Common myeloid progenitor, CD34-positive (primary cell): ENCODE measurements around the gene FKBP14.

ENCODE experiments used
- CTCF ChIA-PET: fragments of 350-600 bp; sonication (Branson Sonifier 250); formaldehyde crosslinking; loops from one replicate; lab custom pipeline; 2021; ENCODE audit warnings: antibody characterized with exemption; lab: Charles Lee
- POLR2A ChIA-PET: fragments of 350-600 bp; sonication (Branson Sonifier 250); formaldehyde crosslinking; loops from one replicate; lab custom pipeline; 2021; ENCODE audit warnings: antibody characterized with exemption; lab: Charles Lee
- DNase-seq, 3 donors: peaks; one replicate each; pipeline versions ENCODE4 v3.0.0 to v3.0.0-alpha.2; 2013
- H3K27ac ChIP-seq, 2 experiments: 1 replicate in 1 of 2; 2 replicates in 1 of 2; pipeline ENCODE4 v1.7.0; 2013; ENCODE audit warnings: inconsistent platforms in 2 of 2, low read length in 2 of 2, mild to moderate bottlenecking in 2 of 2, low read depth in 1 of 2, moderate library complexity in 1 of 2; ENCODE audit not compliant: severe bottlenecking in 2 of 2, insufficient read depth in 1 of 2, poor library complexity in 1 of 2
- H3K27me3 ChIP-seq, 5 experiments: replicated peaks in 2 of 5; 1 replicate in 3 of 5; 2 replicates in 2 of 5; pipeline versions ENCODE4 v1.6.1 to v1.7.0; 2013; ENCODE audit warnings: low read length in 4 of 5, mild to moderate bottlenecking in 2 of 5, moderate library complexity in 2 of 5, inconsistent platforms in 1 of 5; ENCODE audit not compliant: insufficient read depth in 5 of 5, control insufficient read depth in 4 of 5
- H3K36me3 ChIP-seq, 4 experiments: 1 replicate in 2 of 4; 2 replicates in 2 of 4; pipeline versions ENCODE4 v1.6.1 to v1.7.0; 2013; ENCODE audit warnings: low read length in 3 of 4, control low read depth in 1 of 4, mild to moderate bottlenecking in 1 of 4; ENCODE audit not compliant: control insufficient read depth in 4 of 4, insufficient read depth in 4 of 4
- H3K4me1 ChIP-seq, 4 experiments: 1 replicate in 3 of 4; 2 replicates in 1 of 4; pipeline versions ENCODE4 v1.6.1 to v1.7.1; 2013; ENCODE audit warnings: low read length in 3 of 4, mild to moderate bottlenecking in 3 of 4, control low read depth in 1 of 4, inconsistent platforms in 1 of 4, moderate library complexity in 1 of 4; ENCODE audit not compliant: control insufficient read depth in 4 of 4, insufficient read depth in 4 of 4; ENCODE audit errors: control extremely low read depth in 1 of 4
- H3K4me3 ChIP-seq, 7 experiments: 1 replicate in 4 of 7; 2 replicates in 3 of 7; pipeline versions ENCODE4 v1.5.1 to v1.7.0; 2013; ENCODE audit warnings: mild to moderate bottlenecking in 7 of 7, low read length in 6 of 7, moderate library complexity in 6 of 7, inconsistent platforms in 2 of 7, low read depth in 2 of 7, control low read depth in 1 of 7; ENCODE audit not compliant: insufficient read depth in 4 of 7, control insufficient read depth in 1 of 7; ENCODE audit errors: extremely low read depth in 1 of 7
- H3K9me3 ChIP-seq, 5 experiments: 1 replicate in 4 of 5; 2 replicates in 1 of 5; pipeline versions ENCODE4 v1.6.1 to v1.7.1; 2013; ENCODE audit warnings: low read length in 4 of 5, mild to moderate bottlenecking in 2 of 5, inconsistent platforms in 1 of 5, low read depth in 1 of 5, moderate library complexity in 1 of 5; ENCODE audit not compliant: control insufficient read depth in 4 of 5, insufficient read depth in 2 of 5; ENCODE audit errors: control extremely low read depth in 1 of 5
- WGBS: methylation state at CpG from one replicate; pipeline ENCODE4 v1.1.5; 2013; ENCODE audit not compliant: insufficient coverage; 5-methylcytosine and 5-hydroxymethylcytosine counted together

FKBP14 gene

DNA sequence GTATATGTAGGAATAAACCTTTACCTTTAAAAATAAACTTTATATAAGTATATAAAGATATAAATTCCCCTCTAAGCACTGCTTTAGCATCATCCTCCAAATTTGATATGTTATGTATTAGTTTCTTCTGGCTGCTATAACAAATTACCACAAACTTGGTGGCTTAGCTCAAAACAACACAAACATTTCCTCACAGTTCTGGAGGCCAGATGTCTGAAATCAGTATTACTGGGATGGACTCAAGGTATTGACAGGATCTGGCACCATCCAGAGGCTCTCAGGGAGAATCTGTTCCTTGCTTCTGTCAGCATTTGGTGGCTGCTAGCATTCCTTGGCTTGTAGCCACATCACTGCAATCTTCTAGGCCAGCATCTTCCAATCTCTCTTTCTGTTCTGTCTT lies 30.2 kb downstream of the FKBP14 start:
- H3K27ac ChIP-seq: no peak overlapping the region
- peaks cover 0 to 23% (median 10%) of the 10 kb centered on the region in 5 experiments for H3K9me3 ChIP-seq
- H3K36me3 ChIP-seq: no peaks in the 10 kb centered on the region
- DNase-seq: no peak
- CTCF ChIA-PET: no interaction called here
- H3K4me1 ChIP-seq: no peaks in the 10 kb centered on the region
- no peaks in the 10 kb centered on the region for H3K27me3 ChIP-seq
- POLR2A ChIA-PET: no interaction called here
- no peak overlapping the region for H3K4me3 ChIP-seq

DNA sequence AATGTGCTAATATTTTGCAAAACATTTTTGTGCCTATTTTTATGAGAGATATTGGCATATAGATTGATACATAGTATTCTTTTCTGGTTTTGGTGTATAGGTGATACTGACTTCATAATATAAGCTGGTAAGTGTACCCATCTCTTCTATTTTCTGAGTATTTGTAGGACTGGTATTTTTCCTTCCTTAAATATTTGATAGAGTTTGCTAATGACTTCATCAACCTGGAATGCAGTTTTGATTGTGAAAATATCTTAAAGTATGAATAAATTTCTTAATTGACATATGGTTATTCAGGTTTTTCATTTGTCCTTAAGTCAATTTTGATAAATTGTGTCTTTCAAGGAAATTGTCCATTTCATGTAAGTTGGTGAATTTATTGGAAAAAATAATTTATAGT lies 30.9 kb downstream of the FKBP14 start:
- Histone ChIP-seq H3K36me3 (no peaks in the 10 kb centered on the region), H3K9me3 (peaks cover 0 to 23% (median 10%) of the 10 kb centered on the region in 5 experiments), H3K27me3 (no peaks in the 10 kb centered on the region), H3K4me3 (no peak overlapping the region), H3K4me1 (no peaks in the 10 kb centered on the region), H3K27ac (no peak overlapping the region)
- POLR2A ChIA-PET: no interaction called here
- CTCF ChIA-PET: no interaction called here
- no peak for DNase-seq

DNA sequence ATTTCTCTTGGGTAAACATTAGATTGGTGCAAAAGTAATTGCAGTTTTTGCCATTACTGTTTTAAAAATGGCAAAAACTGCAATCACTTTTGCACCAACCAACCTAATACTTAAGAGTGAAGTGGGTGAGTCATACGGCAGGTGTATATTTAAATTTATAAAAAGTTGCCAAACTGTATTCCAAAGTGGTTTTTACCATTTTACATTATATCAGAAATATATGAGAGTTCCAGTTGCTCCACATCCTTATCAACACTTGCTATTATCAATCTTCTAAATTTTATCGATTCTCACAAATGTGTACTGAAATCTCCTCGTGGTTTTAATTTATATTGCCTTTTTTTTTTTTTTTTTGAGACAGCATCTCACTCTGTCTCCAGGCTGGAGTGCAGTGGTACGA lies 33.4 kb downstream of the FKBP14 start:
- Histone ChIP-seq H3K27me3 (no peaks in the 10 kb centered on the region), H3K27ac (no peak overlapping the region), H3K36me3 (no peaks in the 10 kb centered on the region), H3K9me3 (peaks cover 0 to 23% (median 10%) of the 10 kb centered on the region in 5 experiments), H3K4me3 (no peak overlapping the region), H3K4me1 (peaks cover 3 to 12% (median 11%) of the 10 kb centered on the region in 4 experiments)
- ChIA-PET POLR2A (no interaction called here), CTCF (interaction anchor here (1.0 kb wide), 1 partner anchor 37 kb away, joined by 3 read pairs; no protein-coding TSS in a partner anchor)
- WGBS: 100% methylated on average over 2 of the region's 4 CpGs
- DNase-seq: peak in 2 of 3 donors; percentile 28 to 50

DNA sequence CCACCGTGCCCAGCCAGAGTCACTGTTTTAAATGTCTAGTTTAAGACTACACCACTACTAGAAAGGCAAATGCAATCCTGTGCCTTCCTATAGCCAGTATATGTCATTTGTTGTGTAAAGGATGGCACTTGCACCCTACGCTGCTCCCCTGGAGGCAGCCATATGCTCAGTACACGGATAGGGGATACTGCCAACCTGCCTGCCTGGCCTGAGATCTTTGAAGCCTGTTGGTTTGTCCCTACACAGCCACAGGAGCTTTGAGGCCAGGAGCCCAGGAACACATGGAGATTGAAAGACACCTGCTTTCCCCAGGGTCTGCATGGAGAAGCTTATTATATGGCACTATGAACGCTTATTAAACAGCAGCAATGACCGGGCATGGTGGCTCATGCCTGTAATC lies 34.6 kb downstream of the FKBP14 start:
- Histone ChIP-seq H3K36me3 (no peaks in the 10 kb centered on the region), H3K27me3 (no peaks in the 10 kb centered on the region), H3K9me3 (peaks cover 0 to 23% (median 10%) of the 10 kb centered on the region in 5 experiments), H3K4me3 (no peak overlapping the region), H3K4me1 (peaks cover 10 to 24% (median 23%) of the 10 kb centered on the region in 4 experiments), H3K27ac (no peak overlapping the region)
- WGBS: 97% methylated on average over 5 of the region's 5 CpGs
- no peak for DNase-seq
- ChIA-PET CTCF (interaction anchor here (0.9 kb wide), 1 partner anchor 22 kb away, joined by 3 read pairs; no protein-coding TSS in a partner anchor), POLR2A (no interaction called here)

DNA sequence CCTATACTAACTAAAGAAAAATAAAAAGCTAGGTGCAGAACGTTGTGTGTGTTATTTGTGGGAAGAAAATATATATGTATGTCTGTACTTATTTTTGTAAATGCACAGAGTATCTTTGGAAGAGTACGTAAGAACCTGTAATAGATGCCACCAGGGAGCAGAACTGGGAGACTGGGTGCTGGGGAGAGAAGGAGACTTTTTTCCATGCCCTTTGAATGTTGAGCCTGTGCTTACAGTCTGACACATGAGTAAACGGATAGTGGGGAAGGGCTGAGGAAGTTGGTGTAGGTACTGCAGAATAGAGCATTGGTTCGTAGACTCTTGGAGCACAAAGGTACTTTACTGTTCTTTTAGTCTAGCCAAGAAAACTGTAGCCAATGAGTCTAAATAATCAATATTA lies 35.6 kb downstream of the FKBP14 start:
- Histone ChIP-seq H3K36me3 (no peaks in the 10 kb centered on the region), H3K4me3 (no peak overlapping the region), H3K27ac (no peak overlapping the region), H3K4me1 (peaks cover 10 to 31% (median 26%) of the 10 kb centered on the region in 4 experiments), H3K27me3 (no peaks in the 10 kb centered on the region), H3K9me3 (peaks cover 0 to 16% (median 7%) of the 10 kb centered on the region in 5 experiments)
- no peak for DNase-seq
- WGBS: 100% methylated on average over 2 of the region's 4 CpGs
- ChIA-PET CTCF (no interaction called here), POLR2A (no interaction called here)

DNA sequence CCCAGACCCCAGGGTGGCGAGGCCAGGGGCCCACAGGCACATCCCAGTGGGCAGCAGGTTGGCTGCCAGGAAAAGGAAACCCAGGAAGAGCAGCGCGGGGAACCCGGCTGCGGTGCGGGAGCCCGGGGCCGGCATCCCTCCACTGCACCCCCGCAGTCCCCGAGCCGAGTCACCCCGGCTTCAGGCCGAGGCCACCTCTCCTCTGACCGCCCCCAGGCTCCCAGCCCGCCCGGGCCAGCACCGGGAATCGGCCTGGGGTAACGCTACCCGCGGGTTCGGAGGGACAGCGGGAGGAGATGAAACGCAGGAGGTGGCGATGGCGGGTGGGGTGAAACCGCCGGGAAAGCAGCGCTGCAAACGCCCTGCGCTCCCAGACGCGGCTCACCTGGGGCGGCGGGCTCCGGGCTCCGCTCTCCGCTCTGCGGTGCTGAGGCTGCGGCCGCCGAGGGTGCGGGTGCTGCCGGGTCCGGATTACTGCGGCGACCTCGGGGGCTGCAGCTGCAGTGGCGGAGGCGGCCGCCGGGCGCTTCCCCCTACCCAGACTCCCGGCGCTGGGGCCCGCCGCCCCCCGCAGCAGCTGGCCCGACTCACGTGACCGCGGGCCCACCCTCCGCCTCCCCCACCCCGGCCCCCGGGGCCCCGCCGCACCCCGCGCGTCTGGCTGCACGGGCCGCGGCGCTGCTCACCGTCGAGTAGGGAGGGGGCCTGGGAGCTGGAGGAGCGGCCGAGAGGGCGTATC lies 37.1 kb downstream of the FKBP14 start, which contains the start of gene SCRN1:
TSS of gene SCRN1 (minus strand) at position 545 of the 739 bp plus-strand sequence. CDS start 20,734 bp downstream, outside the sequence.
- Histone ChIP-seq H3K4me3 (peak within 1 kb of the TSS; percentile 84 to 99 (median 88)), H3K27ac (peak within 1 kb of the TSS; percentile 58 to 73), H3K4me1 (peaks cover 10 to 42% (median 34%) of the 10 kb centered on the region in 4 experiments), H3K9me3 (peaks cover 0 to 13% (median 7%) of the 10 kb centered on the region in 5 experiments), H3K36me3 (no peaks in the 10 kb centered on the region), H3K27me3 (no peaks in the 10 kb centered on the region)
- 0% methylated on average over 65 of the region's 79 CpGs for WGBS
- DNase-seq: peak; percentile 69 to 88 (median 84)
- POLR2A ChIA-PET: interaction anchor here (1.0 kb wide), 1 partner anchor 34 kb away, joined by 3 read pairs; no protein-coding TSS in a partner anchor
- CTCF ChIA-PET: interaction anchor here (0.6 to 1.3 kb wide), 3 partner anchors 12 to 40 kb away, joined by 3 to 4 read pairs (median 3); no protein-coding TSS in a partner anchor
